Epithelial cell of proximal tubule (primary cell): ENCODE results near the gene ZNF14. TPM values are rescaled to one million over a fixed set of nuclear protein-coding genes. Genes with fewer than 3 reads are reported as not detected.
"Not testable (repeated sequence)": the region's sequence is repeated elsewhere in the genome, so short reads cannot be mapped to it uniquely, and the experiment has no call there.

Experiments
- DNase-seq: peaks from one replicate; pipeline ENCODE4 v3.0.0-alpha.2; 2011; ENCODE audit warnings: low read depth
- H3K4me3 ChIP-seq: 2 replicates; pipeline ENCODE4 v1.5.1; 2011; ENCODE audit warnings: low read depth, mild to moderate bottlenecking, low read length
- total RNA-seq: library from RNA; depleted of rRNA; stranded (reverse); fragments of >200 nt; gene quantifications from 2 replicates; pipeline ENCODE4 v1.2.3, GENCODE V29; 2015
- TF ChIP-seq, protein P1 (sequence below): conservative IDR thresholded peaks from 2 replicates; pipeline ENCODE4 v1.5.1; 2012; ENCODE audit warnings: low read depth, mild to moderate bottlenecking, low read length

ZNF14 gene
- total RNA-seq, result 2.0 and 2.7 TPM in 2 replicates

DNA sequence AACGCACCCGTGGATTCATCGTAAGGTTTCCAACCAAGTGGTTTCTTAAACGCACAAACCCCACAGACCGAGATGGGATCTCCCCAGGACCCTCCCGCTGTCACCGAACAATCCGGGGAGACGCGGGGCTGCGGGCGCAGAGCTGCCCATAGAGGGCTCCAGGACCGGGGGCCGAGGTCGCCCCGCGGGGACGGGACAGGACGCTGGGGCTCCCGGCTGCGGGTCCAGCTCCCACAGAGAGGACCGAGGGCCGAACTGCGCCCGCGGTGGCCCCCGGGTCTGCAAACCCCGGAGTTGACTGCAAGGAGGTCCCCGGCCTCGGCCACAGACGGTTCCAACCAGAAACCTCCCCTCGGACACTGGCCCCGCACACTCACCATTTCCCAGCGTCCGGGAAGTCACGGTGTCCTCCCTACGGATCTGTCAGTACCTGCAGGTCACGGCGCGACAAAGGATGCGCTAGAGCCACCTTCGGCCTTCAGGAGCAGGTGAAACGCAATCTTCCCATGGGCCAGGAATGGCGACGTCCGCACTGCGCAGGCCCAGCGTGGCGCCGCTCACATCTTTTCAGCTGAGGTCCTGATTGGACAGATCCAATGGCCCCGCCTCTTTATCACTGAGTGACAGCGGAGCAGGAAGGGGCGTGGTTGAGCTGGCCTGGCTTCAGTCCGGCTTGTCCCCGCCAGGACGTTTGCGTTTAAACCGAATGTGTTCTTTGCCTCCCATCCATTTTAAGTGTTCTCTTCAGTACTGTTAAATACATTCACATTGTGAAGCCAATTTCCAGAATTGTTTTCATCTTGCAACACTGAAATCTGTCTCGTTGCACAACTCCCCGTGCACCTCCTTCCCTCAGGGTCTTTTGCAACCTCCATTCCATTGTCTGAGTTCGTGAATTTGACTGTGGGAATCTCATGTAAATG lies at the start of gene ZNF14:
ZNF14 (minus strand) TSS at position 534 of the 923 bp plus-strand sequence; CDS start at position 380, 154 bp downstream.
- H3K4me3 ChIP-seq, result peak within 1 kb of the TSS; percentile 76

DNA sequence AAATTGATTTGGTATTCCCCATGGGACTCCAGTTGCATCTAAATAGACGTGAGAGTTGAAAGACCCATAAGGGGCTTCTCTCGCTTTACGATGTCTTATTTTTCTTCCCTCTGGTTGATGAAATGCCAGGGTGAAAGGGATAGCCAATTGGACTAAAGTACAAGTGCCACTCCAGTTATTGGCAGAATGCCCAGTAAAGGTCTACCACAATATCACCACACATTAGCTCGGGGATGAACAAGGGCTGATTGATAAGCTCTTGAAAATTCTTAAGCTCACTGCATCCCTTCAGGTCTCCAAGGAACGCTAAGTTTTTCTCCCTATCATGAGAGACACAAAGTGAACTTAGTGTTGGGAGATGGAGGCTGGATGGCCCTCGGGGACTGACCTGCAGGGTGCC lies 48.9 kb upstream of the ZNF14 start:
- DNase-seq, H3K4me3 ChIP-seq: not testable (repeated sequence)

More for the DNA sequence above, at the start of gene ZNF14:
- DNase-seq, result peak; percentile 73
- TF ChIP-seq, protein P1, sequence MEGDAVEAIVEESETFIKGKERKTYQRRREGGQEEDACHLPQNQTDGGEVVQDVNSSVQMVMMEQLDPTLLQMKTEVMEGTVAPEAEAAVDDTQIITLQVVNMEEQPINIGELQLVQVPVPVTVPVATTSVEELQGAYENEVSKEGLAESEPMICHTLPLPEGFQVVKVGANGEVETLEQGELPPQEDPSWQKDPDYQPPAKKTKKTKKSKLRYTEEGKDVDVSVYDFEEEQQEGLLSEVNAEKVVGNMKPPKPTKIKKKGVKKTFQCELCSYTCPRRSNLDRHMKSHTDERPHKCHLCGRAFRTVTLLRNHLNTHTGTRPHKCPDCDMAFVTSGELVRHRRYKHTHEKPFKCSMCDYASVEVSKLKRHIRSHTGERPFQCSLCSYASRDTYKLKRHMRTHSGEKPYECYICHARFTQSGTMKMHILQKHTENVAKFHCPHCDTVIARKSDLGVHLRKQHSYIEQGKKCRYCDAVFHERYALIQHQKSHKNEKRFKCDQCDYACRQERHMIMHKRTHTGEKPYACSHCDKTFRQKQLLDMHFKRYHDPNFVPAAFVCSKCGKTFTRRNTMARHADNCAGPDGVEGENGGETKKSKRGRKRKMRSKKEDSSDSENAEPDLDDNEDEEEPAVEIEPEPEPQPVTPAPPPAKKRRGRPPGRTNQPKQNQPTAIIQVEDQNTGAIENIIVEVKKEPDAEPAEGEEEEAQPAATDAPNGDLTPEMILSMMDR, result peak; percentile 28

DNA sequence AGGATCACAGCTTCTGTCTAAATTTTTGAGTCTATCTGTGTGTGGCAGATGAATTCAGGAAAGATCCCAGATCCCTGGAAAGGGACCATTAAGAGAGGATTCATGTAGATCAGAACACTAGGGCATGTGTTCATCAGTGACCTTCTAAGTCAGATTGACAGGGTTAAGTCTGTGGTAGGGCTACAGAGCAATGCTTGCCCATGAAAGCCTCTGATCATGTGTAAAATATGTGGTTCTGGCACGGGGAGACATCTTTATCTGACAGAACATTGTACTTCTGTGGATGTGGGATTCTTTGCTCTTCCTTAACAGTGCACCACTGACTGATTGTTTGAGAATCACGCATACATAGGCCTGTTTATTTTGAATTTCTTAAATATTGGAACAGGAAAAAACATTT lies 45.8 kb upstream of the ZNF14 start:
- no peak overlapping the region for H3K4me3 ChIP-seq
- DNase-seq, result no peak
- TF ChIP-seq, protein P1, result no peak

DNA sequence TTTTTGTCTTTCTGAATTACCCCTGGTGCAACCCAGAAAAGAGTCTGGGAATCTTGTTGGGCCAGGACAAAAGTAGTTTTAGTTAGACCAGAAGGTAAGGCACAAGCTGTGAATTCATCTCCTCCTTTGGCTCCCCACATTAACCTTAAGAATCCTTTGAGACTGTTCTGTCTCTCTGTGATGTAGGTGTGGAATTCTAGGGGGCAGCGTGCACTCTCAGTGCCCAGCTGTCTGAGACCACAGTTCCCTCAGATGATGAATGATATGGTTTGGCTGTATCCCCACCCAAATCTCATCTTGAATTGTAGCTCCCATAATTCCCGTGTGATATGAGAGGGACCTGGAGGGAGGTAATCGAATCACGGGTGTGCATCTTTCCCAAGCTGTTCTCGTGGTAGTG lies 44.8 kb upstream of the ZNF14 start:
- peak overlapping the region; percentile 90 for H3K4me3 ChIP-seq
- DNase-seq, result no peak
- TF ChIP-seq, protein P1, result no peak

DNA sequence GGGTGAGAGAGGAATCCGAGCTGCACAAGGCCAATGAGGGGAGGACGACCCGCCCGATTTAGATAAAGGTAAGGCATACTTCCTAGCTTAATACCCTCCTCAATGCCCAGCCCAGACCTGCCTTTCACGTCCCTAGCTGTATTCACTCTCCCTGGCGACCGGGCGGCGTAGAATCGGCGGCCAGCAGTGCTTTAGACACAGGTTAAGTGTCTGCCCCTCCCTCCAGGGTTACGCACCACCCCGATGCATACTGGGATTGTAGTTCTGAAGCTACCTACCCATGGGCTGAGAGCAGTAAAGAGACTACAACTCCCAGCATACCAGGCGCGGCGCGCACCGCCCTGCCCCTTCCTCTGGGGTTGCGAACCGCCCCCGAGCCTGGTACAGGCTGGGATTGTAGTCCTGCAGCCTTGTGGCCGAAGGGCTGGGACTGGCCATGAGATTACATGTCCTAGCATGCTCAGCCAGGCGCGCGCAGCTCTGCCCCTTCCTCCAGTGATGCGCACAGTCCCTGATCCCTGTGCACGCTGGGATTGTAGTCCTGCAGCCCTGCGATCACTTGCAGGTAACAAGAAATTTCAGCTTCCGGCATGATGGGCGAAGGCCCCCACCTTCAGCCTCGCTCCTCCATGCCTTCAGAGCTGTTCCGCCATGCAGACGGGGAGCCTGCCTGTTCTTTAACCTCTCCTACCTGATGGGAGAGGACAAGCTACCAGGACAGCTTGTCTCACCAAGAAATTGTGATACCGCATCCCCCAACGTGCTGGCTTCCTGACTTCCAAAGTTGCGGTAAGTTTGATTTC lies 43.5 kb upstream of the ZNF14 start:
- TF ChIP-seq, protein P1, result no peak
- H3K4me3 ChIP-seq, result peak overlapping the region; percentile 90
- peak; percentile 94 for DNase-seq

DNA sequence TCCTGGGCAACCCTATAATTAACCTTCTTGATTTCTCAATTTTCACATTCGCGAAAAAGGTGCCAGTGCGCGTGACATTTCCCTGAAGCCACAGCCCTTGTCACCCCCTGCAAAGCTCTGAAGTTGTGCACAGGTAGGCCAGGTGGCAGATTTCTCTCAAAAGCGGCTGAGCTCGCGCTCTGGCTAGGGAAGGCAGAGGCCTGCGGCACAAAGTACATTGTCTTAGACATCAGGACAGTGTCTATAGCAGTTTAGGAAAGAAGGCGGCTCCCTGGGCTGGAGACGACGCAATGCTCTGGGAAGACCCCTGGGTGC lies 42.9 kb upstream of the ZNF14 start:
- TF ChIP-seq, protein P1, result no peak
- no peak for DNase-seq
- peak overlapping the region; percentile 90 for H3K4me3 ChIP-seq

DNA sequence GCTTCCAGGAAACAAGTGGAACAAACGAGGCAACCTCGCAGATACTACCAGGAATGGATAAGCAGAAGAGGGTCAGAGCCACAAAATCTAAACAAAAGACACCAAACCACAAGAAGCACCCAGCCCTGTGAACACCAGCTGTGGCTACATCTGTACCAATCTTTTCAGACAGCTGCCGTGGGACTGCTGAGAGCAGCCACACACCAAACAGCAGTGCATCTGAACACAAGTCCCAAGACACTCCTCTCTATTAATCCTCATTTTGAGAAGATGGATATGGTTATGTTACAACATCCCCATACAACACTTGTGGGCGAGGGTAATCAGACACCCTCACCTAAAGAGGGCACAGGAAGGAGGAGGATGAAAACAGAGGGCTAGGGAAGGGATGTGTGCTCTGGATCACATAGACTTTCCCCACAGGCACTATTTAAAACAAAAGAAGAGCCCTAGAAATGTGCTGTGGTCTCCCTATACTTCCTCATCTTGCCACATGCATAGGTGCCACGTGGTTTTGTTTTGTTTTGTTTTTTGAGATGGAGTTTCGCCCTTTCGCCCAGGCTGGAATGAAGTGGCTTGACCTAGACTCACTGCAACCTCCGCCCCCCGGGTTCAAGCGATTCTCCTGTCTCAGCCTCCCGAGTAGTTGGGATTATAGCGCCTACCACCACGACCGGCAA lies 41.6 kb upstream of the ZNF14 start:
- no peak overlapping the region for H3K4me3 ChIP-seq
- TF ChIP-seq, protein P1, result no peak
- DNase-seq, result no peak

DNA sequence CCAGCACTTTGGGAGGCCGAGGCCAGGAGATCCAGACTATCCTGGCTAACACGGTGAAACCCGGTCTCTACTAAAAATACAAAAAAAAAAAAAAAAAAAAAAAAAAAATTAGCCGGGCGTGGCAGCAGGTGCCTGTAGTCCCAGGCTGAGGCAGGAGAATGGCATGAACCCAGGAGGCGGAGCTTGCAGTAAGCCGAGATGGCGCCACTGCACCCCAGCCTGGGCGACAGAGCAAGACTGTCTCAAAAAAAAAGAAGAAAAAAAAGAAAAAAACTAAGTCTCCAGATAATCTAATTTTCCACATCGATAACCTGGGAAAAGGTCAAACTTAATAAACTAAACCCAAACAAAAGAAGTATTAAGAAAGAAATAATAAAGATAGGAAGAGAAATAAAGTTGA lies 39.1 kb upstream of the ZNF14 start:
- H3K4me3 ChIP-seq, DNase-seq: not testable (repeated sequence)

DNA sequence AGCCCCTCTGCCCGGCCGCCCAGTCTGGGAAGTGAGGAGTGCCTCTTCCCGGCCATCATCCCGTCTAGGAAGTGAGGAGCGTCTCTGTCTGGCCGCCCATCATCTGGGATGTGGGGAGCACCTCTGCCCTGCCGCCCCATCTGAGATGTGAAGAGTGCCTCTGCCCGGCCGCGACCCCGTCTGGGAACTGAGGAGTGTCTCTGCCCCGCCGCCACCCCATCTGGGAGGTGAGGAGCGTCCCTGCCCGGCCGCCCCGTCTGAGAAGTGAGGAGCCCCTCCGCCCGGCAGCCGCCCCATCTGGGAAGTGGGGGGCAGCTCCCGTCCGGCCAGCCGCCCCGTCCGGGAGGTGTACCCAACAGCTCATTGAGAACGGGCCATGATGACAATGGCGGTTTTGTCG lies 37.1 kb upstream of the ZNF14 start:
- DNase-seq, H3K4me3 ChIP-seq: not testable (repeated sequence)
